ENCODE data around the gene CALML6.

The CALML6 gene, protein sequence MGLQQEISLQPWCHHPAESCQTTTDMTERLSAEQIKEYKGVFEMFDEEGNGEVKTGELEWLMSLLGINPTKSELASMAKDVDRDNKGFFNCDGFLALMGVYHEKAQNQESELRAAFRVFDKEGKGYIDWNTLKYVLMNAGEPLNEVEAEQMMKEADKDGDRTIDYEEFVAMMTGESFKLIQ

DNA sequence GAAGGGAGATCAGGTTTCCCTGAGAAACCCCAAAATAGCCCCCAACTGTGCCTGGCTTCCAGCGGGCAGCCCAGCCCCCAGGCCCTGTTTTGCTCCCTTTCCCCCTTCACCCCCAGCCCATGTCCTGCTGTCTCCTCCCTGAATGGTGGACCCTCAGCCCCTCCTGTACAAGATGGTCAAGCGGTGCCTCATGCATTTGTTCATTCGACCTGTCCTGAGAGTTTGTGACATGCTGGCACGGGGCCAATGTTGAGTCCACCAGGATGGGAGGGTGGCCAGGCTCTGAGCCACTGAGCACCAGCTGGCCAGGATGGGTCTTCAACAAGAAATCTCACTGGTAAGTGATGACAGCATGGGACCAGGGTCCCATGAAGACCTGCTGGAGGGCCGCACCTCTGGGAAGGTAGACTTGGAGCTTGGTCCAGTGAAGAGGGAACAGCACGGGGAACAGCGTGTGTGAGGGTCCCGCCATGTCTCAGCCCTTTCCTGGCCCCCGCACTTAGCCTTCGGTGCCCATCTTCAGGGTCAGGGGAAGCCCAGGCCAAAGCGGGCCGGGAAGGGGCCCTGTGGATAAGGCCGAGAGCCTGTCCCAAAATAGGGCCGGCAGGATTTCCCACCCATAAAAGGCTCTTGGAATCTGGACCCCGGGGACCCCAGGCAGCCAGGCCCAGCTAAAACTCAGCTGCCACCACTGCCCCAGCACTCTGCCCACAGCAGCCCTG is at the start of gene CALML6:
Gene CALML6, plus strand, starts transcription at position 290 of the 722 bp plus-strand sequence. Its CDS starts 21 bp downstream, at position 311.
- Histone ChIP-seq H3K27me3 (ENCODE audit: insufficient read depth, low read length) (peaks cover 31% of the 10 kb centered on the region), H3K4me1 (ENCODE audit: insufficient read depth, low read length) (peaks cover 3% of the 10 kb centered on the region), H3K9me3 (ENCODE audit: low read length) (no peaks in the 10 kb centered on the region), H3K4me3 (ENCODE audit: low read length) (no peak within 1 kb of the TSS), H3K36me3 (ENCODE audit: insufficient read depth, low read length) (no peaks in the 10 kb centered on the region), H2AFZ (ENCODE audit: low read depth, low read length) (no peak within 1 kb of the TSS)

- Histone ChIP-seq H3K9me3 (ENCODE audit: low read length) (peaks cover 4% of the 10 kb centered on the region), H3K27me3 (ENCODE audit: insufficient read depth, low read length) (no peaks in the 10 kb centered on the region), H3K4me3 (ENCODE audit: low read length) (no peak overlapping the region), H3K4me1 (ENCODE audit: insufficient read depth, low read length) (no peaks in the 10 kb centered on the region), H3K36me3 (ENCODE audit: insufficient read depth, low read length) (peaks cover 19% of the 10 kb centered on the region), H2AFZ (ENCODE audit: low read depth, low read length) (no peak overlapping the region)
Measured at GRCh38 chr1:1867164-1867563, 47.9 kb upstream of the CALML6 start.

DNA sequence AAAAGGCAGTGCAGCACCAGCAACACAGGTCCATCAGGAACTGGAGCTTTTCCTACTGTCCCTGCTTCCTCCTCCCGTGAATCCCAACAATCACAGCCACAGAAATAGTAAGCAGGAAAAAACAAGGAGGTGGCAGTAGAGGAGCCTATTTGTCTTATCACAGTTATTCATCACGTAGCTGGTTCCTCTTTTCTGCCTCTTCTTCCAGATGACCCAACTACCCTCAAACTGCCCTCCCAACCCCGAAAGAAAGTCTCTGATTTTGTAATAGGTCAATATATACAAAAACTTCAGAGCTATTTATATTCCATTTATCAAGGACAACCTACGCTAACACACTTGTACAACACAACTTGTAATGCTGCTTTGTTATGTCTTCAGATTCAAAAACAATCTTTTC is 45.6 kb upstream of the CALML6 start:
- H2AFZ ChIP-seq (ENCODE audit: low read depth, low read length), result no peak overlapping the region
- peaks cover 32% of the 10 kb centered on the region for H3K36me3 ChIP-seq (ENCODE audit: insufficient read depth, low read length)
- H3K4me1 ChIP-seq (ENCODE audit: insufficient read depth, low read length), result no peaks in the 10 kb centered on the region
- peaks cover 8% of the 10 kb centered on the region for H3K9me3 ChIP-seq (ENCODE audit: low read length)
- no peaks in the 10 kb centered on the region for H3K27me3 ChIP-seq (ENCODE audit: insufficient read depth, low read length)
- no peak overlapping the region for H3K4me3 ChIP-seq (ENCODE audit: low read length)

DNA sequence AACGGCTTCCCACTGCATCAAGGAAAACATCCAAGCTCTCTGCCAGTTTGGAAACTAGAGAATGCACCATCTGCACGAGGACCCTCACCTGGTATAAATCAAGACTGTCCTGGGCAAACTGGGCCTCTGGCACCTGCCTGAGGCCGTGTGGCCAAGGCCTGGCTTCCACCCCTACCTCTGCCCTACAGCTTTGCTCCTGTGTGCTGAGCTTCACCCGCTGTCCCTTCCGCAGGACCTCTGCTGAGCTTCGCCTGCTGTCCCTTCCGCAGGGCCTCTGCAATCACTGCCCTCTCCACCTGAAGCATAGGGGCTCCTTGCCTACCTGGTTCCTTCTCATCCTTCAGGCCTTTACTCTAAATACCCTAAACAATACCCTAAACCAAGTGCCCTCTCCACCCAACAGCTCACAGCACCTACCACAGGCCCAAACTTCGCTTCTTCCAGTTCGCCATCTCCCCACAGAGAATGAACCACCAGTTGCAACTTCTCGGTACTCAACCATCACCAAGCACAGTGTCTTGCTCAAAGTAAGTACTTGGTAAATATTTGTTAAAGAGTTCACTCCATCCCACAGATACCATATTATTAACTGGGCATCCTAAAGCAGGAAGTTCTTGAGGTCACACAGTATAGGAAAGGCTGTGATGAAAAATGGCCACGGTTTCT is 42.6 kb upstream of the CALML6 start:
- Histone ChIP-seq H3K4me3 (ENCODE audit: low read length) (no peak overlapping the region), H2AFZ (ENCODE audit: low read depth, low read length) (no peak overlapping the region), H3K36me3 (ENCODE audit: insufficient read depth, low read length) (peaks cover 54% of the 10 kb centered on the region)

GRCh38 chr1:1873186-1873585 is 41.9 kb upstream of the CALML6 start:
- peaks cover 61% of the 10 kb centered on the region for H3K36me3 ChIP-seq (ENCODE audit: insufficient read depth, low read length)

More for the DNA sequence above, 42.6 kb upstream of the CALML6 start:
- Histone ChIP-seq H3K27me3 (ENCODE audit: insufficient read depth, low read length) (no peaks in the 10 kb centered on the region), H3K4me1 (ENCODE audit: insufficient read depth, low read length) (no peaks in the 10 kb centered on the region), H3K9me3 (ENCODE audit: low read length) (peaks cover 30% of the 10 kb centered on the region)

GRCh38 chr1:1874901-1875300 is 40.2 kb upstream of the CALML6 start:
- Histone ChIP-seq H3K4me1 (ENCODE audit: insufficient read depth, low read length) (no peaks in the 10 kb centered on the region), H3K27me3 (ENCODE audit: insufficient read depth, low read length) (no peaks in the 10 kb centered on the region), H2AFZ (ENCODE audit: low read depth, low read length) (no peak overlapping the region), H3K9me3 (ENCODE audit: low read length) (peaks cover 30% of the 10 kb centered on the region), H3K4me3 (ENCODE audit: low read length) (no peak overlapping the region), H3K36me3 (ENCODE audit: insufficient read depth, low read length) (peaks cover 64% of the 10 kb centered on the region)

More at GRCh38 chr1:1873186-1873585, 41.9 kb upstream of the CALML6 start:
- no peak overlapping the region for H2AFZ ChIP-seq (ENCODE audit: low read depth, low read length)
- H3K9me3 ChIP-seq (ENCODE audit: low read length), result peaks cover 30% of the 10 kb centered on the region
- no peaks in the 10 kb centered on the region for H3K27me3 ChIP-seq (ENCODE audit: insufficient read depth, low read length)
- H3K4me3 ChIP-seq (ENCODE audit: low read length), result no peak overlapping the region
- H3K4me1 ChIP-seq (ENCODE audit: insufficient read depth, low read length), result no peaks in the 10 kb centered on the region

DNA sequence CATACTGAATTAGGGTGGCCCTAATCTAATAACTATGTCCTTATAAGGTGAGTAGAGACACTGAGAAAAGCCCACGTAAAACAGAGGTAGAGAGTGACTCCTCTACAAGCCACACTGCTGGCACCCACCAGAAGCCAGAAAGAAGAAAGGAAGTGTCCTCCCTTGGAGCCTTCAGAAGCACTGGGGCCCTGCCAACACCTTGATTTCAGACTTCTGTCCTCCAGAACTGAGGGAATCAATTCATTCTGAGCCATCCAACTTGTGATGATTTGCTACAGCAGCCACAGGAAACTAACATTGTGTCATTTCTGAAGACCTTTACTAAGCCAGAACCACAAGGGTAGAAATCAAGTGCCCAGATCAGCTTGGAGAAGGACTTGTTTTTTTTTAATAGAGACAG is 39.1 kb upstream of the CALML6 start:
- Histone ChIP-seq H2AFZ (ENCODE audit: low read depth, low read length) (no peak overlapping the region), H3K27me3 (ENCODE audit: insufficient read depth, low read length) (no peaks in the 10 kb centered on the region), H3K4me3 (ENCODE audit: low read length) (no peak overlapping the region), H3K4me1 (ENCODE audit: insufficient read depth, low read length) (no peaks in the 10 kb centered on the region), H3K36me3 (ENCODE audit: insufficient read depth, low read length) (peaks cover 65% of the 10 kb centered on the region), H3K9me3 (ENCODE audit: low read length) (peaks cover 35% of the 10 kb centered on the region)

- Histone ChIP-seq H3K27me3 (ENCODE audit: insufficient read depth, low read length) (no peaks in the 10 kb centered on the region), H3K9me3 (ENCODE audit: low read length) (peaks cover 37% of the 10 kb centered on the region), H3K36me3 (ENCODE audit: insufficient read depth, low read length) (peaks cover 64% of the 10 kb centered on the region), H3K4me3 (ENCODE audit: low read length) (no peak overlapping the region), H3K4me1 (ENCODE audit: insufficient read depth, low read length) (no peaks in the 10 kb centered on the region), H2AFZ (ENCODE audit: low read depth, low read length) (no peak overlapping the region)
Measured at GRCh38 chr1:1876335-1876930, 38.6 kb upstream of the CALML6 start.

- H3K27me3 ChIP-seq (ENCODE audit: insufficient read depth, low read length), result no peaks in the 10 kb centered on the region
- H3K9me3 ChIP-seq (ENCODE audit: low read length), result peaks cover 42% of the 10 kb centered on the region
Measured at GRCh38 chr1:1877865-1878436, 37.1 kb upstream of the CALML6 start.

GRCh38 chr1:1879942-1880341 is 35.1 kb upstream of the CALML6 start:
- no peaks in the 10 kb centered on the region for H3K4me1 ChIP-seq (ENCODE audit: insufficient read depth, low read length)
- H3K9me3 ChIP-seq (ENCODE audit: low read length), result peaks cover 33% of the 10 kb centered on the region
- H3K27me3 ChIP-seq (ENCODE audit: insufficient read depth, low read length), result no peaks in the 10 kb centered on the region
- H2AFZ ChIP-seq (ENCODE audit: low read depth, low read length), result no peak overlapping the region
- H3K4me3 ChIP-seq (ENCODE audit: low read length), result no peak overlapping the region
- peaks cover 42% of the 10 kb centered on the region for H3K36me3 ChIP-seq (ENCODE audit: insufficient read depth, low read length)

More at GRCh38 chr1:1877865-1878436, 37.1 kb upstream of the CALML6 start:
- Histone ChIP-seq H3K36me3 (ENCODE audit: insufficient read depth, low read length) (peaks cover 57% of the 10 kb centered on the region), H3K4me3 (ENCODE audit: low read length) (no peak overlapping the region), H3K4me1 (ENCODE audit: insufficient read depth, low read length) (no peaks in the 10 kb centered on the region), H2AFZ (ENCODE audit: low read depth, low read length) (no peak overlapping the region)

DNA sequence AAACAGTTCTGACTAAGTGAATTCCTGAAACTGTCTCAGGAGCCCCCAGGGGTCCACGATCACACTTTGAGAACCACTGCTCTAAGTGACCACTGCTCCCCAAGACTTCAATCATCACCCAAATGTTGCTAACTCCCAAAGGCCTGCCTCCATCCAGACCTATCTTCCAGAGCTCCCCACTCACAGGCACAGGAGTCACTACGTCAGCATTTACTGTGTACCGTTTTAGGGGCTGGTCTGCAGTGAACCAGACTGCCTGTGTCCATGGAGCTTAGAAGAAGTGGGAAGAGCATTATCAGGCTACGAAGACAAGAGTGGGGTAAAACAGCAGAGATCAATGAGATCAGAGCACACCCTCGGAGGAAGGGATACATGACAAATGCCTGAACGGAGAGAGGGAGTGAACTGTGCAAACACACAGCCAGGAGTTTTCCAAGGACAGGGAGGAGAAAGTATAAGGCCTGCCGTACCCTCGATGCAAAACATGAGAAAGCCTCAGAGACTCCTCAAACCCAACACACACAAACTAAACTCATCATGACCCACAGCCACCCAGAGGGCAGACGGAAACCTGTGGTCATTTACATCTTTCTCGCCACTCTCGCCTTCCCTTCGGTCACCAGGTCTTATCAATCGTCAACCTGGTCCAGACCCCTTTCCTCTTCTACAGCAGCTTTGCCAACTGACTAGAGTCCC is 34.3 kb upstream of the CALML6 start:
- no peaks in the 10 kb centered on the region for H3K27me3 ChIP-seq (ENCODE audit: insufficient read depth, low read length)
- no peak overlapping the region for H3K4me3 ChIP-seq (ENCODE audit: low read length)
- H2AFZ ChIP-seq (ENCODE audit: low read depth, low read length), result no peak overlapping the region
- peaks cover 34% of the 10 kb centered on the region for H3K36me3 ChIP-seq (ENCODE audit: insufficient read depth, low read length)
- H3K9me3 ChIP-seq (ENCODE audit: low read length), result peaks cover 26% of the 10 kb centered on the region
- no peaks in the 10 kb centered on the region for H3K4me1 ChIP-seq (ENCODE audit: insufficient read depth, low read length)

DNA sequence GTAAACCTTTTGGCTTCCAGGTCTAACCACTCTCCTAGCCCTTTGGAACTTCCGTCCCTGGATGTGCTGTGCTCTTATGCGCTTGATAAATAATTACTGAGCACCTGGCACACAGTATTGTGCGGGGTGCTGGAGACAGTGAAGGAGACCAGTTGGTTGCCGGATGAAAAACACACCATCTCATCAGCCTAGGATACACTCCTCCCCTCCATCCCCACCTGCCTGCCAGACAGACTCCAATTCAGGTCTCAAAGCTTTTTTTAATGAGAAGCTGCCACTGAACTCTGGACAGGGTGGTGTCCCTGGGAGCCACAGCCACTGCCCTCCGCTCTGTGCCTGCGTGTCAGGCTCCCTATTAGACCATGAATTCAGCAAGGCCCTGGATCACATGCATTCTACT is 33.3 kb upstream of the CALML6 start:
- H3K4me1 ChIP-seq (ENCODE audit: insufficient read depth, low read length), result no peaks in the 10 kb centered on the region
- H3K9me3 ChIP-seq (ENCODE audit: low read length), result peaks cover 18% of the 10 kb centered on the region
- H2AFZ ChIP-seq (ENCODE audit: low read depth, low read length), result no peak overlapping the region
- H3K4me3 ChIP-seq (ENCODE audit: low read length), result no peak overlapping the region
- no peaks in the 10 kb centered on the region for H3K27me3 ChIP-seq (ENCODE audit: insufficient read depth, low read length)
- H3K36me3 ChIP-seq (ENCODE audit: insufficient read depth, low read length), result peaks cover 28% of the 10 kb centered on the region
